Measurements from ENCODE around the gene ZNF37A.
"Not testable (repeated sequence)": the region's sequence is repeated elsewhere in the genome, so short reads cannot be mapped to it uniquely, and the experiment has no call there.

ZNF37A gene

GRCh38 chr10:38127812-38128211 lies 33.7 kb downstream of the ZNF37A start:
- 0 out of 2 replicates have a peak, but pooled peaks cover 3% of the 10 kb centered on the region for H3K36me3 ChIP-seq (ENCODE audit: insufficient read depth)
- no peaks in the 10 kb centered on the region for H3K4me1 ChIP-seq (ENCODE audit: low read depth, poor library complexity, severe bottlenecking)
- H3K9ac ChIP-seq: no peak overlapping the region
- H3K4me2 ChIP-seq: no peak overlapping the region
- no peaks in the 10 kb centered on the region for H3K79me2 ChIP-seq (ENCODE audit: insufficient read depth, low read depth)
- no peak overlapping the region for H3K27ac ChIP-seq
- no peak overlapping the region for H2AFZ ChIP-seq (ENCODE audit: low read depth)
- no peaks in the 10 kb centered on the region for H3K27me3 ChIP-seq (ENCODE audit: insufficient read depth, low read depth)
- TF ChIP-seq, protein P1, sequence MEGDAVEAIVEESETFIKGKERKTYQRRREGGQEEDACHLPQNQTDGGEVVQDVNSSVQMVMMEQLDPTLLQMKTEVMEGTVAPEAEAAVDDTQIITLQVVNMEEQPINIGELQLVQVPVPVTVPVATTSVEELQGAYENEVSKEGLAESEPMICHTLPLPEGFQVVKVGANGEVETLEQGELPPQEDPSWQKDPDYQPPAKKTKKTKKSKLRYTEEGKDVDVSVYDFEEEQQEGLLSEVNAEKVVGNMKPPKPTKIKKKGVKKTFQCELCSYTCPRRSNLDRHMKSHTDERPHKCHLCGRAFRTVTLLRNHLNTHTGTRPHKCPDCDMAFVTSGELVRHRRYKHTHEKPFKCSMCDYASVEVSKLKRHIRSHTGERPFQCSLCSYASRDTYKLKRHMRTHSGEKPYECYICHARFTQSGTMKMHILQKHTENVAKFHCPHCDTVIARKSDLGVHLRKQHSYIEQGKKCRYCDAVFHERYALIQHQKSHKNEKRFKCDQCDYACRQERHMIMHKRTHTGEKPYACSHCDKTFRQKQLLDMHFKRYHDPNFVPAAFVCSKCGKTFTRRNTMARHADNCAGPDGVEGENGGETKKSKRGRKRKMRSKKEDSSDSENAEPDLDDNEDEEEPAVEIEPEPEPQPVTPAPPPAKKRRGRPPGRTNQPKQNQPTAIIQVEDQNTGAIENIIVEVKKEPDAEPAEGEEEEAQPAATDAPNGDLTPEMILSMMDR (conservative IDR thresholded peaks at IDR 0.05; ENCODE audit: low read depth, low read length): no peak
- no peak overlapping the region for H3K4me3 ChIP-seq (IDR thresholded peaks at IDR 0.05; ENCODE audit: insufficient read depth, low read depth, low read length)
- no peaks in the 10 kb centered on the region for H4K20me1 ChIP-seq (ENCODE audit: insufficient read depth)

DNA sequence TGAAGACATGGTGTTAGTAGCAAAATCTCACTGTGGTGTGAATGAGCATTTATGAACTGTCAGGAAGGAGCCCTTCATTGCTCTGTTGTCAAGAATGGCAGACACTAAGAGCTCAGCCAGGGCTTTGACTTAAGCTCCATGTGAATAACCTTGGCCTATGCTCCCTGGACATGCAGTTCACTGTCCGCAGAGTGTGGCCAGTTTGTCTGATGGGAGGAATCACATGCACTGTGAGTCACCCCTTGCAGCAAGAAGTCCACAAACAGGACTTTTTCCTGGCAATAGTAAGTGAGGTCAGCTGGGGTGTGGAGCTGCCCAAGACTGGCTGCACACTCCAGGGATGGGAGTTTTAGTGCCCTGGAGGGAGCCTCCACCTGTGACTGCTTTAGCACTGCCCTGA lies 49.5 kb downstream of the ZNF37A start:
- Histone ChIP-seq H3K4me1 (ENCODE audit: low read depth, poor library complexity, severe bottlenecking) (no peaks in the 10 kb centered on the region), H3K4me2 (no peak overlapping the region), H3K36me3 (ENCODE audit: insufficient read depth) (no peaks in the 10 kb centered on the region), H2AFZ (ENCODE audit: low read depth) (no peak overlapping the region), H3K27me3 (ENCODE audit: insufficient read depth, low read depth) (no peaks in the 10 kb centered on the region), H3K27ac (no peak overlapping the region), H3K4me3 (IDR thresholded peaks at IDR 0.05; ENCODE audit: insufficient read depth, low read depth, low read length) (no peak overlapping the region), H4K20me1 (ENCODE audit: insufficient read depth) (no peaks in the 10 kb centered on the region), H3K9ac (no peak overlapping the region), H3K79me2 (ENCODE audit: insufficient read depth, low read depth) (no peaks in the 10 kb centered on the region)
- TF ChIP-seq, protein P1 (conservative IDR thresholded peaks at IDR 0.05; ENCODE audit: low read depth, low read length): no peak

- Histone ChIP-seq H3K27me3 (ENCODE audit: insufficient read depth, low read depth) (no peaks in the 10 kb centered on the region), H2AFZ (ENCODE audit: low read depth) (no peak overlapping the region), H3K79me2 (ENCODE audit: insufficient read depth, low read depth) (no peaks in the 10 kb centered on the region), H3K36me3 (ENCODE audit: insufficient read depth) (no peaks in the 10 kb centered on the region), H3K4me3 (IDR thresholded peaks at IDR 0.05; ENCODE audit: insufficient read depth, low read depth, low read length) (no peak overlapping the region), H3K4me2 (no peak overlapping the region), H3K4me1 (ENCODE audit: low read depth, poor library complexity, severe bottlenecking) (no peaks in the 10 kb centered on the region), H3K9ac (no peak overlapping the region), H4K20me1 (ENCODE audit: insufficient read depth) (no peaks in the 10 kb centered on the region), H3K27ac (no peak overlapping the region)
- TF ChIP-seq, protein P1 (conservative IDR thresholded peaks at IDR 0.05; ENCODE audit: low read depth, low read length): no peak
Measured at GRCh38 chr10:38146579-38147333, 52.6 kb downstream of the ZNF37A start.

DNA sequence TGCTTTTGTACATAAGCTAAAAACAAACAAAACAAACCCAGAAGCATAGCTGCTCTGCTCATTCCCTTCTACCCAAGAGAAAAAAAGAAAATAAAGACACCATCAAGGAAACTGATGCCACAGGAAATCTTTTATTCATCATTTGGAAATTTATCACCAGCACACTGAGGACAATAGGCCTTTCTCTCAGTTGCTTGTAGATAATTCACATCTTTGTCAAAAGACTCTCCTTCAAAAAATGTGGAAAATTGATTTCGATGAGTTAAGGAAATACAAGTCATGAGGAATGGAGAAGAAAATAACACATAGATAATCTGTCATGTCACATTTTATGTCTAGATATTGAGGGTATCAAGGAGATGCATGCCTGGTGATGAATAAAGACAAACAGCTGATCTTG lies 53.5 kb downstream of the ZNF37A start:
- Histone ChIP-seq H4K20me1 (ENCODE audit: insufficient read depth) (no peaks in the 10 kb centered on the region), H3K36me3 (ENCODE audit: insufficient read depth) (no peaks in the 10 kb centered on the region), H3K9ac (no peak overlapping the region), H3K4me2 (no peak overlapping the region), H3K4me3 (IDR thresholded peaks at IDR 0.05; ENCODE audit: insufficient read depth, low read depth, low read length) (no peak overlapping the region), H3K27ac (no peak overlapping the region), H3K4me1 (ENCODE audit: low read depth, poor library complexity, severe bottlenecking) (no peaks in the 10 kb centered on the region), H2AFZ (ENCODE audit: low read depth) (no peak overlapping the region), H3K79me2 (ENCODE audit: insufficient read depth, low read depth) (no peaks in the 10 kb centered on the region), H3K27me3 (ENCODE audit: insufficient read depth, low read depth) (no peaks in the 10 kb centered on the region)
- TF ChIP-seq, protein P1 (conservative IDR thresholded peaks at IDR 0.05; ENCODE audit: low read depth, low read length): no peak

DNA sequence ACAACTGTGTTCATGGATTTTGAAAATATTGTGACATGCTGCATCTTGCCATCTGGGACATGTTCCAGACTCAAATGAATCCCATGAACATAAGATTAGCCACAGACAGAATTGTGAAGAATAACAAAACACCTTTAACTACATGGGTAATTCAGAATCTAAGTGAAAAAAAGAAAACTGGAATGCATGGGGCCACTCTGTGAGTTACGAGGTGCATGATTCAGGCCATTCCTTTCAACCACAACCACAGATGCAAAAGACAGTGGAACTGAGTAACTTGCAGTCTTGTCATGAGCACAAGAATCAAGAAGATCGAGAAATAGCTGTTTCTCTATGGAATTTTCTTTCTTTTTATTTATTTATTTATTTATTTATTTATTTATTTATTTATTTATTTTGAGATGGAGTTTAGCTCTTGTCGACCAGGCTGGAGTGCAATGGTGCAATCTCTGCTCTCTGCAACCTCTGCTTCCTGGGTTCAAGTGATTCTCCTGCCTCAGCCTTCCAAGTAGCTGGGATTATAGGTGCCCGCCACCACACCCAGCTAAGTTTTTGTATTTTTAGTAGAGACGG lies 56.8 kb downstream of the ZNF37A start:
- H3K9ac ChIP-seq; H3K27ac ChIP-seq; H3K4me2 ChIP-seq; H2AFZ ChIP-seq (ENCODE audit: low read depth); H4K20me1 ChIP-seq (ENCODE audit: insufficient read depth); H3K27me3 ChIP-seq (ENCODE audit: insufficient read depth, low read depth); H3K36me3 ChIP-seq (ENCODE audit: insufficient read depth); H3K4me1 ChIP-seq (ENCODE audit: low read depth, poor library complexity, severe bottlenecking); H3K79me2 ChIP-seq (ENCODE audit: insufficient read depth, low read depth); H3K4me3 ChIP-seq (IDR thresholded peaks at IDR 0.05; ENCODE audit: insufficient read depth, low read depth, low read length): not testable (repeated sequence)
